H1 (cell line): Measurements from ENCODE around the gene ILKAP.

Experiments used
- BACH1 ChIP-seq: IDR thresholded peaks from 2 replicates; pipeline ENCODE4 v1.6.1; 2012; ENCODE audit warnings: low read length, improper control_type of control experiment
- CBX5 ChIP-seq: fragments of 300-800, 300-1000 bp; sonication (generic); IDR thresholded peaks from 2 replicates; pipeline ENCODE4 v1.7.1; 2016; ENCODE audit warnings: antibody characterized with exemption, low read length, low read depth
- CTCF ChIP-seq, 3 experiments: IDR thresholded peaks; 1 replicate in 2 of 3; 2 replicates in 1 of 3; pipeline versions ENCODE4 v1.5.1 to v1.6.1; 2011; ENCODE audit warnings: low read length in 3 of 3, mild to moderate bottlenecking in 3 of 3, inconsistent platforms in 2 of 3, low read depth in 1 of 3, moderate library complexity in 1 of 3; ENCODE audit not compliant: insufficient read depth in 1 of 3; ENCODE audit errors: control extremely low read depth in 1 of 3
- HDAC2 ChIP-seq, 2 experiments: fragments of 300-600 bp in 1 of 2; sonication (generic) in 1 of 2; IDR thresholded peaks; 2 replicates each; pipeline ENCODE4 v1.6.1; 2011 to 2012; ENCODE audit warnings: low read depth in 2 of 2, low read length in 2 of 2, mild to moderate bottlenecking in 2 of 2, moderate library complexity in 2 of 2, borderline replicate concordance in 1 of 2, inconsistent platforms in 1 of 2
- MAFK ChIP-seq: IDR thresholded peaks from 2 replicates; pipeline ENCODE4 v1.6.1; 2012; ENCODE audit warnings: low read depth, mild to moderate bottlenecking, improper control_type of control experiment, low read length
- PHF8 ChIP-seq: fragments of 200-600 bp; sonication (generic); conservative IDR thresholded peaks from 2 replicates; pipeline ENCODE4 v1.7.1; 2012; ENCODE audit warnings: low read depth, mild to moderate bottlenecking, inconsistent platforms, low read length, moderate library complexity
- POLR2A ChIP-seq, 2 experiments: IDR thresholded peaks; 1 replicate in 1 of 2; 2 replicates in 1 of 2; pipeline ENCODE4 v1.6.1; 2011; ENCODE audit warnings: low read depth in 2 of 2, low read length in 2 of 2, mild to moderate bottlenecking in 2 of 2; ENCODE audit errors: control extremely low read depth in 1 of 2
- RNF2 ChIP-seq: fragments of 200-900, 300-1000 bp; sonication (generic); IDR thresholded peaks from 2 replicates; pipeline ENCODE4 v1.7.1; 2016; ENCODE audit warnings: borderline replicate concordance, low read depth, mild to moderate bottlenecking, antibody characterized with exemption, low read length; ENCODE audit not compliant: poor library complexity, severe bottlenecking; ENCODE audit errors: missing control alignments
- SP1 ChIP-seq: IDR thresholded peaks from 2 replicates; pipeline ENCODE4 v1.6.1; 2011; ENCODE audit warnings: low read depth, low read length
- SRF ChIP-seq: IDR thresholded peaks from 2 replicates; pipeline ENCODE4 v1.6.1; 2011; ENCODE audit warnings: mild to moderate bottlenecking, low read depth, low read length, moderate library complexity
- TAF1 ChIP-seq: IDR thresholded peaks from 2 replicates; pipeline ENCODE4 v1.6.1; 2011; ENCODE audit warnings: mild to moderate bottlenecking, low read depth, low read length
- ZNF274 ChIP-seq: IDR thresholded peaks from 2 replicates; pipeline ENCODE4 v1.7.0; 2012; ENCODE audit warnings: low read length, borderline replicate concordance; ENCODE audit errors: extremely low read depth

- peak in 1 of 2 experiments; percentile 45; a peak in 2 of 3 replicates for TF ChIP-seq POLR2A (IDR thresholded peaks at IDR 0.05; ENCODE audit: control extremely low read depth in 1 of 2, low read depth in 2 of 2, low read length in 2 of 2)
- TF ChIP-seq SP1: no peak
- TF ChIP-seq CTCF (IDR thresholded peaks at IDR 0.05; ENCODE audit: control extremely low read depth in 1 of 3, insufficient read depth in 1 of 3, low read depth in 1 of 3, low read length in 3 of 3): no peak
- TF ChIP-seq MAFK: no peak
- TF ChIP-seq PHF8: peak; percentile 60
- TF ChIP-seq CBX5: no peak
- no peak for TF ChIP-seq BACH1
- no peak for TF ChIP-seq RNF2
- no peak for TF ChIP-seq ZNF274
- TF ChIP-seq SRF: no peak
- no peak; a peak in 1 of 4 replicates for TF ChIP-seq HDAC2 (IDR thresholded peaks at IDR 0.05; ENCODE audit: borderline replicate concordance in 1 of 2, low read depth in 2 of 2, low read length in 2 of 2)
- peak; percentile 68 for TF ChIP-seq TAF1
Observed at GRCh38 chr2:238203094-238203972, at the start of gene ILKAP.
